Heart right ventricle (tissue), 16 donors: ENCODE results near the gene CCDC71L. TPM values are rescaled to one million over a fixed set of nuclear protein-coding genes. Genes with fewer than 3 reads are reported as not detected.

Experiments used
- ATAC-seq, 8 donors: fragments of 200-7000 bp; cut with Tn5 transposase; one replicate each; pipeline ENCODE4 v1.9.1; 2020; ENCODE audit warnings: mild to moderate bottlenecking in 8 of 8, moderate library complexity in 8 of 8, moderate number of reproducible peaks in 1 of 8
- DNase-seq, 2 donors: peaks; one replicate each; pipeline ENCODE4 v3.0.0-alpha.2; 2020
- H3K27ac ChIP-seq, 10 donors: fragments of 200-600 bp; sonication (generic) in 2 of 10; one replicate each; pipeline versions ENCODE4 v1.5.0 to v1.8.0; 2020 to 2022; ENCODE audit warnings: mild to moderate bottlenecking in 3 of 10
- H3K27me3 ChIP-seq, 7 donors: fragments of 200-600 bp; one replicate each; pipeline ENCODE4 v1.8.0; 2021 to 2022; ENCODE audit warnings: mild to moderate bottlenecking in 2 of 7
- H3K36me3 ChIP-seq, 9 donors: fragments of 200-600 bp; sonication (generic) in 1 of 9; one replicate each; pipeline versions ENCODE4 v1.5.0 to v1.8.0; 2020 to 2022; ENCODE audit warnings: mild to moderate bottlenecking in 2 of 9
- H3K4me1 ChIP-seq, 9 donors: fragments of 200-600 bp; sonication (generic) in 1 of 9; one replicate each; pipeline versions ENCODE4 v1.5.0 to v1.8.0; 2020 to 2022; ENCODE audit warnings: mild to moderate bottlenecking in 4 of 9
- H3K4me3 ChIP-seq, 10 donors: fragments of 200-600 bp; sonication (generic) in 2 of 10; one replicate each; pipeline versions ENCODE4 v1.5.0 to v1.8.0; 2020 to 2022; ENCODE audit warnings: mild to moderate bottlenecking in 7 of 10, moderate library complexity in 2 of 10
- H3K9me3 ChIP-seq, 11 donors: fragments of 200-600 bp in 10 of 11; sonication (generic) in 2 of 11; one replicate each; pipeline versions ENCODE4 v1.5.0 to v1.8.0; 2013 to 2022; ENCODE audit warnings: mild to moderate bottlenecking in 2 of 11, control low read depth in 1 of 11, moderate library complexity in 1 of 11
- CTCF ChIP-seq, 9 donors: fragments of 200-600 bp; sonication (generic) in 2 of 9; IDR thresholded peaks; one replicate each; pipeline versions ENCODE4 v1.5.0 to v1.8.0; 2021 to 2022; ENCODE audit warnings: antibody characterized with exemption in 9 of 9, mild to moderate bottlenecking in 5 of 9, moderate library complexity in 1 of 9
- WGBS, 2 donors: extraction: QIAGEN DNeasy Blood & Tissue Kit; methylation state at CpG; one replicate each; pipeline ENCODE4 v1.1.7; 2013; ENCODE audit warnings: inconsistent platforms in 1 of 2; 5-methylcytosine and 5-hydroxymethylcytosine counted together
- intact Hi-C, 10 donors: fragments of 100-400 bp; cut with DNase I; formaldehyde crosslinking; loops; one replicate each; pipeline versions ENCODE4 v1.11.1 to v1.14.2; 2022
- polyA plus RNA-seq, 2 donors: library from polyadenylated mRNA; stranded (reverse); fragments of 200-250 nt; gene quantifications; one replicate each; pipeline ENCODE4 v1.2.3, GENCODE V29; 2013
- total RNA-seq, 10 donors: library from RNA; stranded (reverse); fragmentation: NEBNext Ultra II Directional in 3 of 10; extraction: Animal tissue kit (Norgen Biotek cat#: 25700) in 3 of 10; gene quantifications; one replicate each; pipeline versions ENCODE4 v1.2.1 to v1.2.4, GENCODE V29; 2021 to 2023
- donor health status: Arrhythmogenic right ventricular cardiomyopathy.
- donor health status: ischemic (EF 13 %, LVEDD 7.1; RV severe dilation, severe dysfunction).
- donor health status: healthy with polysubstance abuse.
- donor health status: DM: no; HTN: yes; CAD: no.
- donor health status: DM: no; HTN: no; CAD: no.
- donor health status: ischemic (EF 25% LVEDD 6.9; RV normal size, moderate dysfunction).
- donor health status: ischemic (EF 25% LVEDD 5.7; RV mildly dilated, moderate dysfunction).
- donor health status: healthy.
- donor health status: DM: yes; HTN: yes; CAD: no.
- donor health status: Ischemic cardiomyopathy.
- donor health status: ischemic (EF 35%, LVEDD 5.7; RV mildly dilated, moderate dysfunction).
- donor health status: nonischemic (EF 11% LVEDD 7.7; RV severe dilation, severe dysfunction).
- donor health status: DM: yes; HTN: yes; CAD: no.
- donor health status: PGD.
- donor health status: ischemic (EF 29% LVEDD 5.4; RV normal size, mild dysfunction).
- donor health status: nonischemic (EF 23%, LVEDD 6.1; RV moderate dilation, normal function).

CCDC71L gene
- total and polyA plus RNA-seq, 12 donors: 3.0 to 12.2 (median 5.6) TPM

DNA sequence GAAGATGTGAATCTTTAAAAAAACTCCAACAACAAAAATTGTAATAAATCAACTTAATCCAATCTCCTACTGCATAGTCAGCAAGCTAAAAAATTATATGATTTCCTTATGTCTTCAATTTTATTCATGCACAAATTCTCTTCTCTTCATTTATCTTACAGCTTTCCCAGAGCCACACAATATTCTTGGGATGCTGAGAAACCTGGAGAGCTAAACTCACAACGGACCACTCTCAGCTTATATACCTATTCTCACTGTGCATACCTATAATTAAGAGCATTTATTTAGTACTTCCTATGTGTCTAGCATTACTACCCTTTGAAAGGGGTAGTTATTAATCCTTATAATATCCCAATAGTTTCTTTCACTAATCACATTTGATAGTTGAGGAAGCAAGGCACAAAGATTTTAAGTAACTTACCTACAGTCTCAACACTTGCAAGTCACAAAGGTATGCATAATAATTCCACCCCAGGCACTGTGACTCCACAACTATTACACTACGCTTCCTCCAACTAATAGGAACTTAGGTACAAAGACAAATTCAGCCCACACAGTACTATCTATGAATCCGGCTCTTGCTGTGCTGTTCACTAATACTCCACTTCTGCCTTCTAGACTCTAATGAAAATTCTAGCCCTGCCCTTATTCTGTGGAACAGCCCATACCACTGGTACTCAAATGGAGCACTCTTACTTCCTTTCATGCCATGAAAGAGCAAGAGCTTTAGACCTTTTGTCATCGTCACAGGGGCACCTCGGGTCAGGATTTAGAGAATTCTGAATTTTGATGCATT, 5.1 kb downstream of the CCDC71L start:
- no peaks in the 10 kb centered on the region for H3K36me3 ChIP-seq
- DNase-seq (no peak), ATAC-seq (no peak)
- no peak overlapping the region for H3K27ac ChIP-seq
- TF ChIP-seq CTCF (IDR thresholded peaks at IDR 0.05): no peak
- intact Hi-C loops: loop anchor here in 3 of 10 donors (10.0 kb wide), 1 partner anchor 111 kb away; no protein-coding TSS in a partner anchor
- WGBS, 2 donors: 95 to 96% methylated on average over 5 of the region's 5 CpGs
- H3K27me3 ChIP-seq: no peaks in the 10 kb centered on the region
- peaks cover 0 to 35% (median 27%) of the 10 kb centered on the region in 9 donors for H3K4me1 ChIP-seq
- H3K4me3 ChIP-seq: no peak overlapping the region
- H3K9me3 ChIP-seq: no peaks in the 10 kb centered on the region

DNA sequence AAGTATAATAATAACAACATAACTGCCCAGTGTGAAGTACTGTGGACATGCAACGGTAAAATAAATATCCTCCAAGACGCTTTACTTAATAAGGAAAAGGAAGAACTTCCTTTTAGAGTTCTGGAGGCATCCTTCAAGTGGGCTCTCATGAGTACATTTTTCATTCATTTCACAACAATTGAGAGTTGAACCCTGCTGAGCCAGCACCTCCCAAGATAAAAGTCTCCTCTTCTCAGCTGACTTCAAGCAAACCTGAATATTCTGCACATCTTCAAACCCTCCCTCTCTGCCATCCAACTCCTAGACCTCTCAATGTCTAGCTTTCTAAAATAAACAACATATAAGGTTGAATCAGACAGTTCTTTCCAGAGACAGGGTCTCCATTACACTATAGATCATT, 7.5 kb downstream of the CCDC71L start:
- Histone ChIP-seq H3K36me3 (no peaks in the 10 kb centered on the region), H3K9me3 (no peaks in the 10 kb centered on the region), H3K27ac (no peak overlapping the region), H3K27me3 (no peaks in the 10 kb centered on the region), H3K4me1 (peaks cover 0 to 19% (median 14%) of the 10 kb centered on the region in 9 donors), H3K4me3 (no peak overlapping the region)
- intact Hi-C loops: loop anchor here in 3 of 10 donors (10.0 kb wide), 1 partner anchor 109 kb away; no protein-coding TSS in a partner anchor
- DNase-seq (no peak), ATAC-seq (no peak)
- no peak for TF ChIP-seq CTCF (IDR thresholded peaks at IDR 0.05)
- 44 to 68% methylated on average over 2 of the region's 2 CpGs for WGBS, 2 donors

DNA sequence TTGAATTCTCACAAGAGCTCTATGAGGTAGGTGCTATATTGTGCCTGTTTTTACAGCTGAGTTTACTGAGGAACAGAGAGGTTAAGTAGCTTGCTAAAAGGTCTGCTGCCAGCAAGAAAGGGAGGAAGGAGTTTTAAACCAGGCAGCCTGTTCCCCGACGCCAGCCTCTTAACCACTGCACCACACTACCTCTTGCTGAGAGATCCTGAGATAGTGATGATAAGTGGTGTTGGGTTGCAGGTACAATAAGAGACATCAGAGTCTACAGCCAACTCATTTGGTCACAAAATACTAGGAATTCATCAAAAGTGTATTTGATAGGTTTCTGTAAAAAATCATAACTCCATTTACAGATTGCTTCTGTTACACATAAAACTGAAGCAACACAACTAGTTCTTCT, 8.0 kb downstream of the CCDC71L start:
- 66 to 83% methylated on average over 2 of the region's 2 CpGs for whole genome bisulfite sequencing, 2 donors
- TF ChIP-seq CTCF (IDR thresholded peaks at IDR 0.05): no peak
- intact Hi-C loops: loop anchor here in 3 of 10 donors (10.0 kb wide), 1 partner anchor 108 kb away; no protein-coding TSS in a partner anchor

DNA sequence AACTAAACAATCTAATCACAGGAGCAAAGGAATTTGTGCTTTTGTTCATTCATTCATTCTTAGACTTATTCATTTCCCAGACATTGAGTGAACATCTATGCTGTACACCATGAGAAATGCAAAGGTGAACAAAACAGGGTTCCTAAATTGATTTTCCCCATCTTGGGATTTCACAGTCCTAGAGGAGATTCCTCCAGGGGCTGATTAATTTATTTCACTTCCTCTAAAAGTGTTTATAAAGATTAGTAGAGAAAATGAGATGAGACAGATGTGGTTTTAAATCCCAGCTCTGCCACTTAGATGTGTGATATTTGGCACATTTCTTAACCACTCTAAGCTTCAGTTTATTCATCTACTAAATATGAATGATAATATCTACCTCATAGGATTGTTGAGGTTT, 8.9 kb downstream of the CCDC71L start:
- no peaks in the 10 kb centered on the region for H3K36me3 ChIP-seq
- intact Hi-C loops: loop anchor here in 3 of 10 donors (10.0 kb wide), 1 partner anchor 107 kb away; no protein-coding TSS in a partner anchor
- TF ChIP-seq CTCF (IDR thresholded peaks at IDR 0.05): no peak
- H3K4me1 ChIP-seq: peaks cover 0 to 5% (median 1%) of the 10 kb centered on the region in 9 donors
- no peaks in the 10 kb centered on the region for H3K9me3 ChIP-seq
- H3K4me3 ChIP-seq: no peak overlapping the region
- H3K27me3 ChIP-seq: no peaks in the 10 kb centered on the region
- H3K27ac ChIP-seq: no peak overlapping the region
- ATAC-seq: no peak
- DNase-seq: no peak

More for the DNA sequence above, 8.0 kb downstream of the CCDC71L start:
- no peak overlapping the region for H3K27ac ChIP-seq
- H3K27me3 ChIP-seq: no peaks in the 10 kb centered on the region
- H3K36me3 ChIP-seq: no peaks in the 10 kb centered on the region
- ATAC-seq (no peak), DNase-seq (no peak)
- no peaks in the 10 kb centered on the region for H3K9me3 ChIP-seq
- peaks cover 0 to 13% (median 9%) of the 10 kb centered on the region in 9 donors for H3K4me1 ChIP-seq
- H3K4me3 ChIP-seq: no peak overlapping the region
